Measurements from ENCODE around the gene SIN3A.

The SIN3A gene

GRCh38 chr15:75329571-75329970 lies 121.9 kb downstream of the SIN3A start:
- no peaks in the 10 kb centered on the region for H3K79me2 ChIP-seq (ENCODE audit: insufficient read depth, low read length)
- H2AFZ ChIP-seq (ENCODE audit: low read depth, low read length, severe bottlenecking), result no peak overlapping the region
- no peak overlapping the region for H3K9ac ChIP-seq (ENCODE audit: low read length)
- no peaks in the 10 kb centered on the region for H3K36me3 ChIP-seq (ENCODE audit: low read length)
- no peak overlapping the region for H3K4me3 ChIP-seq (ENCODE audit: insufficient read depth, low read length, poor library complexity, severe bottlenecking)
- no peaks in the 10 kb centered on the region for H3F3A ChIP-seq (ENCODE audit: insufficient read depth)
- no peak overlapping the region for H3K27ac ChIP-seq (ENCODE audit: low read depth, low read length)
- no peak overlapping the region for H3K4me2 ChIP-seq (ENCODE audit: low read depth, low read length, poor library complexity, severe bottlenecking)
- TF ChIP-seq CTCF (IDR thresholded peaks at IDR 0.05; ENCODE audit: insufficient read depth, low read length, poor library complexity, severe bottlenecking) (no peak), EZH2phosphoT487 (conservative IDR thresholded peaks at IDR 0.05; ENCODE audit: low read length) (no peak)
- no peaks in the 10 kb centered on the region for H3K9me2 ChIP-seq (replicated peaks; ENCODE audit: insufficient read depth, low read length)
- no peaks in the 10 kb centered on the region for H3K9me3 ChIP-seq (ENCODE audit: insufficient read depth, low read length)
- no peaks in the 10 kb centered on the region for H4K20me1 ChIP-seq (ENCODE audit: low read depth, low read length)
- no peaks in the 10 kb centered on the region for H3K27me3 ChIP-seq (ENCODE audit: low read length)

- H3K4me3 ChIP-seq (ENCODE audit: insufficient read depth, low read length, poor library complexity, severe bottlenecking), result no peak overlapping the region
- no peaks in the 10 kb centered on the region for H3K36me3 ChIP-seq (ENCODE audit: low read length)
- H3K9ac ChIP-seq (ENCODE audit: low read length), result no peak overlapping the region
- H4K20me1 ChIP-seq (ENCODE audit: low read depth, low read length), result no peaks in the 10 kb centered on the region
- no peaks in the 10 kb centered on the region for H3K79me2 ChIP-seq (ENCODE audit: insufficient read depth, low read length)
- no peaks in the 10 kb centered on the region for H3K27me3 ChIP-seq (ENCODE audit: low read length)
- no peak for TF ChIP-seq EZH2phosphoT487 (conservative IDR thresholded peaks at IDR 0.05; ENCODE audit: low read length)
- no peak for TF ChIP-seq CTCF (IDR thresholded peaks at IDR 0.05; ENCODE audit: insufficient read depth, low read length, poor library complexity, severe bottlenecking)
- no peak overlapping the region for H3K27ac ChIP-seq (ENCODE audit: low read depth, low read length)
- H3K9me3 ChIP-seq (ENCODE audit: insufficient read depth, low read length), result no peaks in the 10 kb centered on the region
- no peaks in the 10 kb centered on the region for H3F3A ChIP-seq (ENCODE audit: insufficient read depth)
- H3K4me2 ChIP-seq (ENCODE audit: low read depth, low read length, poor library complexity, severe bottlenecking), result no peak overlapping the region
- no peaks in the 10 kb centered on the region for H3K9me2 ChIP-seq (replicated peaks; ENCODE audit: insufficient read depth, low read length)
- H2AFZ ChIP-seq (ENCODE audit: low read depth, low read length, severe bottlenecking), result no peak overlapping the region
Observed at GRCh38 chr15:75328493-75329314, 122.8 kb downstream of the SIN3A start.

GRCh38 chr15:75327491-75327890 lies 124.0 kb downstream of the SIN3A start:
- H3K9ac ChIP-seq (ENCODE audit: low read length), result no peak overlapping the region
- H3K9me3 ChIP-seq (ENCODE audit: insufficient read depth, low read length), result no peaks in the 10 kb centered on the region
- H2AFZ ChIP-seq (ENCODE audit: low read depth, low read length, severe bottlenecking), result no peak overlapping the region
- no peaks in the 10 kb centered on the region for H3F3A ChIP-seq (ENCODE audit: insufficient read depth)
- no peak overlapping the region for H3K4me2 ChIP-seq (ENCODE audit: low read depth, low read length, poor library complexity, severe bottlenecking)
- no peaks in the 10 kb centered on the region for H3K36me3 ChIP-seq (ENCODE audit: low read length)
- no peak overlapping the region for H3K27ac ChIP-seq (ENCODE audit: low read depth, low read length)
- no peaks in the 10 kb centered on the region for H3K79me2 ChIP-seq (ENCODE audit: insufficient read depth, low read length)
- no peaks in the 10 kb centered on the region for H4K20me1 ChIP-seq (ENCODE audit: low read depth, low read length)
- no peaks in the 10 kb centered on the region for H3K9me2 ChIP-seq (replicated peaks; ENCODE audit: insufficient read depth, low read length)
- H3K4me3 ChIP-seq (ENCODE audit: insufficient read depth, low read length, poor library complexity, severe bottlenecking), result no peak overlapping the region
- no peaks in the 10 kb centered on the region for H3K27me3 ChIP-seq (ENCODE audit: low read length)
- no peak for TF ChIP-seq CTCF (IDR thresholded peaks at IDR 0.05; ENCODE audit: insufficient read depth, low read length, poor library complexity, severe bottlenecking)
- no peak for TF ChIP-seq EZH2phosphoT487 (conservative IDR thresholded peaks at IDR 0.05; ENCODE audit: low read length)
